ENCODE measurements around the gene CSKMT. TPM values are rescaled to one million over a fixed set of nuclear protein-coding genes. Genes with fewer than 3 reads are reported as not detected.
A peak's percentile ranks its signal among the peaks of the same experiment; 100 is the strongest.

The CSKMT gene
- total RNA-seq, 1 experiment from 2014 or later: 63.5 TPM

GRCh38 chr11:62713343-62713742 lies 48.2 kb downstream of the CSKMT start:
- ChIA-PET CTCF (no interaction called here), POLR2A (no interaction called here), RAD21 (ENCODE audit: low non-redundant PET in 1 of 2, low total read pairs in 2 of 2, uncharacterized antibody in 2 of 2, unreplicated experiment in 2 of 2) (no interaction called here)
- peaks cover 61 to 77% of the 10 kb centered on the region in 2 experiments for H3K36me3 ChIP-seq (ENCODE audit: control insufficient read depth in 1 of 2, insufficient read depth in 2 of 2, low read length in 2 of 2)
- ATAC-seq (peak; percentile 37; the same call in 1 of the 2 replicates), DNase-seq (ENCODE audit: low read depth, low spot score) (no peak)
- H3K4me2 ChIP-seq (ENCODE audit: low read length): no peak overlapping the region
- no peaks in the 10 kb centered on the region for H4K20me1 ChIP-seq (ENCODE audit: insufficient read depth)
- H2AFZ ChIP-seq (ENCODE audit: low read depth, low read length, poor library complexity, severe bottlenecking): no peak overlapping the region
- intact Hi-C loops (cut with micrococcal nuclease): no loop called here
- no peak overlapping the region for H3K9ac ChIP-seq (ENCODE audit: low read length)
- H3K4me1 ChIP-seq (ENCODE audit: control insufficient read depth in 1 of 2, insufficient read depth in 2 of 2, low read length in 2 of 2): no peaks in the 10 kb centered on the region
- no peak overlapping the region for H3K4me3 ChIP-seq (replicated peaks in 1 of 2; ENCODE audit: low read depth in 1 of 2, low read length in 2 of 2)
- TF ChIP-seq TCF7L2 (IDR thresholded peaks at IDR 0.05; ENCODE audit: borderline replicate concordance, extremely low read depth, insufficient read depth, insufficient read length): no peak
- TF ChIP-seq ZBTB33 (IDR thresholded peaks at IDR 0.05; ENCODE audit: extremely low read depth, insufficient replicate concordance, low read length): no peak
- TF ChIP-seq SP1 (IDR thresholded peaks at IDR 0.05; ENCODE audit: low read depth): no peak
- TF ChIP-seq POLR2A (IDR thresholded peaks at IDR 0.05; ENCODE audit: borderline replicate concordance, extremely low read depth, insufficient read depth, insufficient read length): no peak
- TF ChIP-seq EZH2phosphoT487 (IDR thresholded peaks at IDR 0.05; ENCODE audit: borderline replicate concordance): no peak
- no peak for TF ChIP-seq SRF (IDR thresholded peaks at IDR 0.05; ENCODE audit: low read depth)
- no peak for TF ChIP-seq MAX (IDR thresholded peaks at IDR 0.05)
- no peak for TF ChIP-seq ZFX (IDR thresholded peaks at IDR 0.05)
- no peak for TF ChIP-seq EGR1 (IDR thresholded peaks at IDR 0.05; ENCODE audit: low read depth)
- no peak for TF ChIP-seq ELF1 (IDR thresholded peaks at IDR 0.05; ENCODE audit: borderline replicate concordance, low read depth)
- no peak for TF ChIP-seq SIN3A (IDR thresholded peaks at IDR 0.05; ENCODE audit: low read depth)
- no peak for TF ChIP-seq ATF3 (IDR thresholded peaks at IDR 0.05)
- H3K79me2 ChIP-seq (ENCODE audit: insufficient read depth, low read length): peaks cover 50% of the 10 kb centered on the region
- H3K27me3 ChIP-seq (ENCODE audit: insufficient read depth, low read length): no peaks in the 10 kb centered on the region
- no peak overlapping the region for H3K27ac ChIP-seq (ENCODE audit: low read depth, low read length)
- H3K9me3 ChIP-seq (ENCODE audit: control insufficient read depth in 1 of 2, insufficient read depth in 1 of 2, low read depth in 1 of 2, low read length in 2 of 2): no peaks in the 10 kb centered on the region
- no TSS peak for BruUV-seq (replicated peaks)
- H3K9me2 ChIP-seq (ENCODE audit: insufficient read depth): no peaks in the 10 kb centered on the region

Data from HCT116 (cell line).